PC-3 (cell line): ENCODE measurements around the gene RETREG2.

Source experiments
- EZH2 ChIP-seq: fragments of 300-600 bp; sonication (generic); IDR thresholded peaks from one replicate; pipeline ENCODE4 v1.6.1; 2017; ENCODE audit warnings: antibody characterized with exemption, mild to moderate bottlenecking, low read length; ENCODE audit not compliant: unreplicated experiment
- EZH2phosphoT487 ChIP-seq: fragments of 300-600 bp; sonication (generic); IDR thresholded peaks from 2 replicates; pipeline ENCODE4 v1.6.1; 2018; ENCODE audit warnings: mild to moderate bottlenecking, antibody characterized with exemption, low read length, borderline replicate concordance
- TF ChIP-seq, protein P1 (sequence below): fragments of 300-600 bp; sonication (generic); conservative IDR thresholded peaks from 2 replicates; pipeline ENCODE4 v1.5.1; 2017; ENCODE audit warnings: antibody characterized with exemption, low read depth, mild to moderate bottlenecking, low read length

GRCh38 chr2:219218217-219218731, 40.2 kb downstream of the RETREG2 start:
- TF ChIP-seq, protein P1, sequence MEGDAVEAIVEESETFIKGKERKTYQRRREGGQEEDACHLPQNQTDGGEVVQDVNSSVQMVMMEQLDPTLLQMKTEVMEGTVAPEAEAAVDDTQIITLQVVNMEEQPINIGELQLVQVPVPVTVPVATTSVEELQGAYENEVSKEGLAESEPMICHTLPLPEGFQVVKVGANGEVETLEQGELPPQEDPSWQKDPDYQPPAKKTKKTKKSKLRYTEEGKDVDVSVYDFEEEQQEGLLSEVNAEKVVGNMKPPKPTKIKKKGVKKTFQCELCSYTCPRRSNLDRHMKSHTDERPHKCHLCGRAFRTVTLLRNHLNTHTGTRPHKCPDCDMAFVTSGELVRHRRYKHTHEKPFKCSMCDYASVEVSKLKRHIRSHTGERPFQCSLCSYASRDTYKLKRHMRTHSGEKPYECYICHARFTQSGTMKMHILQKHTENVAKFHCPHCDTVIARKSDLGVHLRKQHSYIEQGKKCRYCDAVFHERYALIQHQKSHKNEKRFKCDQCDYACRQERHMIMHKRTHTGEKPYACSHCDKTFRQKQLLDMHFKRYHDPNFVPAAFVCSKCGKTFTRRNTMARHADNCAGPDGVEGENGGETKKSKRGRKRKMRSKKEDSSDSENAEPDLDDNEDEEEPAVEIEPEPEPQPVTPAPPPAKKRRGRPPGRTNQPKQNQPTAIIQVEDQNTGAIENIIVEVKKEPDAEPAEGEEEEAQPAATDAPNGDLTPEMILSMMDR: no peak; the same call in 1 of the 2 replicates
- TF ChIP-seq EZH2: no peak
- no peak for TF ChIP-seq EZH2phosphoT487
